Measurements from ENCODE around the gene ZFP64. TPM values are rescaled to one million over a fixed set of nuclear protein-coding genes. Genes with fewer than 3 reads are reported as not detected.
"Not testable (repeated sequence)": the region's sequence is repeated elsewhere in the genome, so short reads cannot be mapped to it uniquely, and the experiment has no call there.

ZFP64 gene
- polyA plus RNA-seq, 1 experiment, result 29.0 TPM

DNA sequence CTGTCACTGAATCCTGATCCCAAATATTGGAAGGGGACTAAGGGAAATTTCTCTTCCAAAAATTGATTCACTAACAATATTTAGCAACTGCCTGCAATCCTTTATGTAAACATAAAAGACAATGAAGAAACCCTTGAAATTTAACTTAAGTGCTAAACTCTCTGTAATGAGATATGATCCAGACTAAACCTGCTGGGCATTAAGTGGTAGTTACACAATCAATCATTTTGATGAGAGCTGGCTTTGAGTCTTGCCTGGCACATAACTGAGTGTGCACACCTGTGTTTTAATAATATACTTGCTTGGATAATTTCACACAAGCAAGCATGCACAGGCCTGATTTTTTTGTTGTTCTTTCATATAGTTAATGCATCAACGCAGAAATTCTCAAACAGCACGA is 9.8 kb upstream of the ZFP64 start:
- ChIA-PET POLR2A (no interaction called here), CTCF (interaction anchor here (1.4 kb wide), 1 partner anchor 10 kb away, joined by 6 read pairs; the partner anchor contains the start of gene ZFP64)
- TF ChIP-seq, protein P1, sequence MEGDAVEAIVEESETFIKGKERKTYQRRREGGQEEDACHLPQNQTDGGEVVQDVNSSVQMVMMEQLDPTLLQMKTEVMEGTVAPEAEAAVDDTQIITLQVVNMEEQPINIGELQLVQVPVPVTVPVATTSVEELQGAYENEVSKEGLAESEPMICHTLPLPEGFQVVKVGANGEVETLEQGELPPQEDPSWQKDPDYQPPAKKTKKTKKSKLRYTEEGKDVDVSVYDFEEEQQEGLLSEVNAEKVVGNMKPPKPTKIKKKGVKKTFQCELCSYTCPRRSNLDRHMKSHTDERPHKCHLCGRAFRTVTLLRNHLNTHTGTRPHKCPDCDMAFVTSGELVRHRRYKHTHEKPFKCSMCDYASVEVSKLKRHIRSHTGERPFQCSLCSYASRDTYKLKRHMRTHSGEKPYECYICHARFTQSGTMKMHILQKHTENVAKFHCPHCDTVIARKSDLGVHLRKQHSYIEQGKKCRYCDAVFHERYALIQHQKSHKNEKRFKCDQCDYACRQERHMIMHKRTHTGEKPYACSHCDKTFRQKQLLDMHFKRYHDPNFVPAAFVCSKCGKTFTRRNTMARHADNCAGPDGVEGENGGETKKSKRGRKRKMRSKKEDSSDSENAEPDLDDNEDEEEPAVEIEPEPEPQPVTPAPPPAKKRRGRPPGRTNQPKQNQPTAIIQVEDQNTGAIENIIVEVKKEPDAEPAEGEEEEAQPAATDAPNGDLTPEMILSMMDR (IDR thresholded peaks at IDR 0.05; ENCODE audit: insufficient read depth, low read depth, low read length), result no peak
- no peaks in the 10 kb centered on the region; the same call in none of the 2 replicates for H3K27me3 ChIP-seq (ENCODE audit: control insufficient read depth, insufficient read depth, low read length)
- DNase-seq (ENCODE audit: low read depth), result no peak
- no peaks in the 10 kb centered on the region for H3K36me3 ChIP-seq (ENCODE audit: control insufficient read depth, insufficient read depth, low read length)
- no peak overlapping the region for H3K4me3 ChIP-seq (ENCODE audit: low read depth, low read length)

DNA sequence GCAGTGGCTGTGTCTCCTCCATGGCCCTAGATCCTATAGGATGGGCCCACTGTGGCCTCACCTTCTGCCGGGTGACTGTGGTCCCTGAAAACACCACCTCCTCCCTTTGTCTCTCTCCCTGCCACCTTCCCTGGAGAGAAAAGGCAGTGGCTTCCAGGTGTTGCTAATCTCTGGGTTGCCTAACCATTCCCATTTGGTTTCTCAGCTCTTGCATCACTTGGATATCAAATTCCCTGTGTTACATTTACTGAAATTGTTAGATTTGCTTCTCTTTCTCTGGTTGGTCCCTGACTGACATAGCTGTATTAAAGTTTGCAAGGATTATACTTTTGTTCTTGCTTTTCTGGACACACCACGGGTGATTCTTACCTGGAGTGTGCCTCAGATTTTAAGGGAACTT is 9.3 kb upstream of the ZFP64 start:
- TF ChIP-seq, protein P1 (IDR thresholded peaks at IDR 0.05; ENCODE audit: insufficient read depth, low read depth, low read length), result no peak
- no peak for DNase-seq (ENCODE audit: low read depth)
- H3K27me3 ChIP-seq (ENCODE audit: control insufficient read depth, insufficient read depth, low read length), result no peaks in the 10 kb centered on the region; the same call in none of the 2 replicates
- H3K36me3 ChIP-seq (ENCODE audit: control insufficient read depth, insufficient read depth, low read length), result no peaks in the 10 kb centered on the region
- no peak overlapping the region for H3K4me3 ChIP-seq (ENCODE audit: low read depth, low read length)
- CTCF ChIA-PET, result interaction anchor here (1.4 kb wide), 1 partner anchor 9 kb away, joined by 6 read pairs; the partner anchor contains the start of gene ZFP64
- POLR2A ChIA-PET, result no interaction called here

DNA sequence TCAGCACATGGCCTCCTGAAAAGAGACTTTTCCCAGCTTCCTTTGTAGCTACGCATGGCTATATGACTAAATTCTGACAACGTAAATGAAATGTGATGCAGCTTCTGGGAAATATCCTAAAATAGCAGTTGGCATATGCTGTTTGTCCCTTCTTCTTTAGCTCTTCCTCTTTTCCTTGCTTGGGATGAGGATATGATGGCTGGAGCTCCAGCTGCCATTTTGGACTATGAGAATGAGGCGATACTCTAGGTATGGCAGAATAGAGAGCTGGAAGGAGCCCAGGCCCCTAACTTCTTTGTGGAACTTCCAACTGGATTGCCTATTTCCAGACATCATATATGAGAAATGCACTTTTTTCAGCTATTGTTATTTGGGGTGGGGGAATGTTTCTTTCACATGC is 5.3 kb upstream of the ZFP64 start:
- no peak for DNase-seq (ENCODE audit: low read depth)
- Histone ChIP-seq H3K27me3 (ENCODE audit: control insufficient read depth, insufficient read depth, low read length) (no peaks in the 10 kb centered on the region; the same call in none of the 2 replicates), H3K4me3 (ENCODE audit: low read depth, low read length) (no peak overlapping the region), H3K36me3 (ENCODE audit: control insufficient read depth, insufficient read depth, low read length) (no peaks in the 10 kb centered on the region)
- POLR2A ChIA-PET, result no interaction called here
- CTCF ChIA-PET, result interaction anchor here (1.2 kb wide), 1 partner anchor 68 kb away, joined by 3 read pairs; no protein-coding TSS in a partner anchor
- TF ChIP-seq, protein P1 (IDR thresholded peaks at IDR 0.05; ENCODE audit: insufficient read depth, low read depth, low read length), result no peak

DNA sequence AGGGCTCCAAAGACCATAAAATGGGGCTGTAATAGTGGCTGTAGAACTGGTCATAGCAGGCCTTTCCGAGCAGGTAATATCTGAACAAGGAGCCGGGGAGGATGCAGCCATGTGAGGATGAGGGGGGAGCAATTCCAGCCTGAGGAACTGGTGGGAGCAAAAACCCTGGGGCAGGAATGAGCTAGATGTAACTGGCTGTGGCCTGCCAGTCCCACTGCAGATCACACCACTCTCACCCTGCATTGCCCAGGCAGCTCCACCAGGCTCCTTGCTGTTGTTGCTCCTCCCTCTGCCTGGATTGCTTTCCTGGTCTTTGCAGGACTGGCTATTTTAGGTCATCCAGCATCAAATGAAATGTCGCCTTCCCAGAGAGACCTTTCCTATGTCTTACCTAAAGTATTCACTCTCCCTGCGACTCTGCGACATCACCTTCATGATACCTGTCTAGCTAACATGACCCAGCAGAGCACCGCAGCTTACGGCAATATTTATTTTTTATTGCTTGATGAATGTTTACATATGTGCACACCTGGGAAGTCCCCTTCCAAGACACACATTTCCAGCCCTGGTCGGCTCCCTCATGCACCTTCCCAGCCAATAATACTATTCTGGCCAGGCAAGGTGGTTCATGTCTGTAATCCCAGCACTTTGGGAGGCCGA is 2.4 kb upstream of the ZFP64 start:
- no peak for DNase-seq (ENCODE audit: low read depth)
- Histone ChIP-seq H3K36me3 (ENCODE audit: control insufficient read depth, insufficient read depth, low read length) (no peaks in the 10 kb centered on the region), H3K27me3 (ENCODE audit: control insufficient read depth, insufficient read depth, low read length) (no peaks in the 10 kb centered on the region), H3K4me3 (ENCODE audit: low read depth, low read length) (no peak overlapping the region)
- TF ChIP-seq, protein P1 (IDR thresholded peaks at IDR 0.05; ENCODE audit: insufficient read depth, low read depth, low read length), result no peak
- ChIA-PET POLR2A (no interaction called here), CTCF (no interaction called here)

DNA sequence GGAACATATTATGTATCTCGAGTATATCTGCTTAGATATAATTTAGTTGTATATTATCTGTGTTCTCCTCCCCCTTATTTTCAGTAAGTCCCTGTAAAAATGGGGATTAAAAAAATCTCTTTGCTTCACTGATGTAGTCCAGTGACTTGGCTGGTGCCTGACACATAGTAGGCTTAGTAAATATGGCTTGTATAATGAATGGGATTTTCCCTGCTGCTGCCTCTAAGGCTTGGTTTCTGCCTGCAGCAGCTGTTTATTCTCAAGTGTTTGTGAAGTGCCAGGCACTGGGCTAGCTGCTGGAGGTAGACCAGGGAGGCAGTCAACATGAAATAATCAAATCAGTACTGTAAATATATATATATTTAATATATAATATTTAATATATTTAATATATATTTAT is 1.6 kb upstream of the ZFP64 start:
- TF ChIP-seq, protein P1 (IDR thresholded peaks at IDR 0.05; ENCODE audit: insufficient read depth, low read depth, low read length), result no peak
- H3K27me3 ChIP-seq (ENCODE audit: control insufficient read depth, insufficient read depth, low read length), result no peaks in the 10 kb centered on the region
- no peak for DNase-seq (ENCODE audit: low read depth)
- no peaks in the 10 kb centered on the region for H3K36me3 ChIP-seq (ENCODE audit: control insufficient read depth, insufficient read depth, low read length)
- ChIA-PET CTCF (no interaction called here), POLR2A (no interaction called here)
- no peak overlapping the region for H3K4me3 ChIP-seq (ENCODE audit: low read depth, low read length)

DNA sequence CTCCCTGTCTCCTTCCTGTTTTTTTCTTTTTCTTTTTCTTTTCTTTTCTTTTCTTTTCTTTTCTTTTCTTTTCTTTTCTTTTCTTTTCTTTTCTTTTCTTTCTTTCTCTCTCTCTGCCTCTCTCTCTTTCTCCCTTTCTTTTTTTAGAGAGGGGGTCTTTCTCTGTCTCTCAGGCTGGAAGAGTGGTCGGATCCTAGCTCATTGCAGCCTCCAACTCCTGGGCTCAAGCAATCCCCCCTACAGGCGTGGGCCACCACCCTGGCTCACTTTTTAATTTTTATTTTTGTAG is 1.1 kb upstream of the ZFP64 start:
- POLR2A ChIA-PET; H3K27me3 ChIP-seq (ENCODE audit: control insufficient read depth, insufficient read depth, low read length); DNase-seq (ENCODE audit: low read depth); H3K36me3 ChIP-seq (ENCODE audit: control insufficient read depth, insufficient read depth, low read length); H3K4me3 ChIP-seq (ENCODE audit: low read depth, low read length): not testable (repeated sequence)
- CTCF ChIA-PET, result interaction anchor here (0.6 kb wide), 1 partner anchor 38 kb away, joined by 3 read pairs; no protein-coding TSS in a partner anchor
